D721Med (cell line): ENCODE data around the gene CPLX3.

Experiments used
- DNase-seq: peaks from one replicate; pipeline ENCODE4 v3.0.0; 2011; ENCODE audit warnings: low spot score; ENCODE audit not compliant: insufficient read length
- FAIRE-seq: peaks from 2 replicates; lab custom pipeline; 2011; peaks lifted over from hg19 to GRCh38; lab: Jason Lieb, UNC
- CTCF ChIP-seq: IDR thresholded peaks from 2 replicates; pipeline ENCODE4 v1.5.1; 2012; ENCODE audit warnings: mild to moderate bottlenecking, control low read depth; ENCODE audit not compliant: insufficient read depth; ENCODE audit errors: missing control alignments

Gene CPLX3

GRCh38 chr15:74790080-74790916 is 36.1 kb upstream of the CPLX3 start:
- TF ChIP-seq CTCF = no peak
- no peak for DNase-seq
- no peak for FAIRE-seq

GRCh38 chr15:74791007-74791406 is 35.4 kb upstream of the CPLX3 start:
- no peak for TF ChIP-seq CTCF
- FAIRE-seq (no peak), DNase-seq (no peak)

- TF ChIP-seq CTCF = no peak
- FAIRE-seq (no peak), DNase-seq (no peak)
These were observed 34.8 kb upstream of the CPLX3 start for GRCh38 chr15:74791667-74792066.

GRCh38 chr15:74792227-74793016 is 34.0 kb upstream of the CPLX3 start:
- DNase-seq = no peak
- no peak for FAIRE-seq
- no peak for TF ChIP-seq CTCF

- DNase-seq (no peak), FAIRE-seq (no peak)
- TF ChIP-seq CTCF = no peak
These were observed 33.0 kb upstream of the CPLX3 start for GRCh38 chr15:74793135-74794028.

GRCh38 chr15:74794248-74794969 is 32.0 kb upstream of the CPLX3 start:
- no peak for TF ChIP-seq CTCF
- no peak for DNase-seq
- FAIRE-seq = no peak
